Endothelial cell of umbilical vein (primary cell): ENCODE data around the gene TFF2. TPM values are rescaled to one million over a fixed set of nuclear protein-coding genes. Genes with fewer than 3 reads are reported as not detected.

ENCODE experiments used
- BruUV-seq: library from RNA; stranded (reverse); fragments of 400-500 nt; replicated peaks from 2 replicates; lab custom pipeline; 2021; lab: Mats Ljungman, UMichigan
- CTCF ChIA-PET: fragments of 300-600, 350-600 bp; sonication (Branson Sonifier 250); formaldehyde crosslinking; loops from one replicate; lab custom pipeline; 2021; ENCODE audit warnings: antibody characterized with exemption, inconsistent platforms; lab: Charles Lee
- POLR2A ChIA-PET: fragments of 300-600, 350-600 bp; sonication (Branson Sonifier 250); formaldehyde crosslinking; loops from one replicate; lab custom pipeline; 2021; ENCODE audit warnings: antibody characterized with exemption, inconsistent platforms; lab: Charles Lee
- DNase-seq: peaks from one replicate; pipeline ENCODE4 v3.0.0-alpha.2; 2011; ENCODE audit warnings: low read depth, low spot score
- FAIRE-seq: peaks from 2 replicates; lab custom pipeline; 2011; peaks lifted over from hg19 to GRCh38; lab: Jason Lieb, UNC
- H2AFZ ChIP-seq: 2 replicates; pipeline ENCODE4 v1.6.0; 2012; ENCODE audit warnings: low read depth, low read length, control low read depth, inconsistent platforms
- H3K27ac ChIP-seq: 2 replicates; pipeline ENCODE4 v1.5.1; 2011; ENCODE audit warnings: low read depth, mild to moderate bottlenecking, control low read depth, low read length, moderate library complexity; ENCODE audit not compliant: insufficient read depth
- H3K27me3 ChIP-seq, 2 experiments: 2 replicates each; pipeline versions ENCODE4 v1.6.0 to v1.6.1; 2011; ENCODE audit warnings: low read length in 2 of 2, mixed read lengths in 1 of 2; ENCODE audit not compliant: control insufficient read depth in 2 of 2, insufficient read depth in 2 of 2
- H3K36me3 ChIP-seq, 2 experiments: 2 replicates in 1 of 2; 3 replicates in 1 of 2; pipeline ENCODE4 v1.5.1; 2011; ENCODE audit warnings: low read length in 2 of 2, mild to moderate bottlenecking in 1 of 2, moderate library complexity in 1 of 2; ENCODE audit not compliant: control insufficient read depth in 2 of 2, insufficient read depth in 2 of 2; ENCODE audit errors: extremely low read depth in 1 of 2
- H3K4me1 ChIP-seq: 3 replicates; pipeline ENCODE4 v1.5.1; 2011; ENCODE audit warnings: mild to moderate bottlenecking, low read length; ENCODE audit not compliant: control insufficient read depth, insufficient read depth; ENCODE audit errors: extremely low read depth
- H3K4me2 ChIP-seq: 2 replicates; pipeline ENCODE4 v1.6.1; 2011; ENCODE audit warnings: low read length, control low read depth, mixed read lengths; ENCODE audit not compliant: insufficient read depth
- H3K4me3 ChIP-seq, 3 experiments: fragments of 200-600 bp in 1 of 3; sonication (generic), shearing (Covaris generic) in 1 of 3; replicated peaks in 1 of 3; 2 replicates each; pipeline ENCODE4 v1.5.1; 2011 to 2016; ENCODE audit warnings: control low read depth in 3 of 3, low read length in 3 of 3, mild to moderate bottlenecking in 2 of 3, inconsistent platforms in 1 of 3, low read depth in 1 of 3, moderate library complexity in 1 of 3; ENCODE audit not compliant: insufficient read depth in 1 of 3
- H3K79me2 ChIP-seq: 2 replicates; pipeline ENCODE4 v1.6.0; 2012; ENCODE audit warnings: low read length, inconsistent platforms; ENCODE audit not compliant: control insufficient read depth, insufficient read depth
- H3K9ac ChIP-seq: replicated peaks from 2 replicates; pipeline ENCODE3; 2011; ENCODE audit warnings: low read length, control low read depth; ENCODE audit not compliant: insufficient read depth; ENCODE audit errors: extremely low read depth
- H3K9me1 ChIP-seq: replicated peaks from 3 replicates; pipeline ENCODE4 v1.6.0; 2011; ENCODE audit warnings: mild to moderate bottlenecking, low read length; ENCODE audit not compliant: control insufficient read depth, insufficient read depth; ENCODE audit errors: extremely low read depth
- H3K9me3 ChIP-seq: replicated peaks from 2 replicates; pipeline ENCODE4 v1.5.1; 2012; ENCODE audit warnings: low read length, inconsistent platforms; ENCODE audit not compliant: control insufficient read depth, insufficient read depth
- H4K20me1 ChIP-seq: replicated peaks from 2 replicates; pipeline ENCODE3; 2011; ENCODE audit warnings: mild to moderate bottlenecking, low read length; ENCODE audit not compliant: control insufficient read depth, insufficient read depth; ENCODE audit errors: extremely low read depth
- EZH2 ChIP-seq: IDR thresholded peaks from 2 replicates; pipeline ENCODE4 v1.6.1; 2012; ENCODE audit warnings: borderline replicate concordance, low read depth, mild to moderate bottlenecking, moderate library complexity, low read length, inconsistent platforms; ENCODE audit not compliant: severe bottlenecking
- FOS ChIP-seq: IDR thresholded peaks from 2 replicates; pipeline ENCODE4 v1.6.1; 2011; ENCODE audit warnings: mild to moderate bottlenecking, low read length, moderate library complexity, borderline replicate concordance; ENCODE audit not compliant: insufficient read depth
- GATA2 ChIP-seq: IDR thresholded peaks from 2 replicates; pipeline ENCODE4 v1.7.0; 2011; ENCODE audit warnings: low read depth, mild to moderate bottlenecking, moderate library complexity, mixed read lengths, low read length; ENCODE audit not compliant: insufficient read length, insufficient read depth
- JUN ChIP-seq: IDR thresholded peaks from 2 replicates; pipeline ENCODE4 v1.6.1; 2011; ENCODE audit warnings: borderline replicate concordance, low read depth; ENCODE audit not compliant: insufficient read length, insufficient read depth
- MYC ChIP-seq: IDR thresholded peaks from one replicate; pipeline ENCODE4 v1.6.1; 2011; ENCODE audit warnings: mild to moderate bottlenecking, low read depth, low read length
- POLR2A ChIP-seq: IDR thresholded peaks from 2 replicates; pipeline ENCODE4 v1.6.1; 2012; ENCODE audit warnings: low read depth, mild to moderate bottlenecking, control low read depth, low read length
- POLR2AphosphoS5 ChIP-seq: IDR thresholded peaks from 2 replicates; pipeline ENCODE4 v1.6.1; 2012; ENCODE audit warnings: low read depth, mild to moderate bottlenecking, control low read depth, low read length, moderate library complexity; ENCODE audit not compliant: insufficient read depth
- dilution Hi-C: fragments of 300-500 bp; cut with MboI; formaldehyde crosslinking; loops from one replicate; pipeline ENCODE4 v1.15.0; 2019; ENCODE audit warnings: low sequenced_read_pairs; ENCODE audit not compliant: extremely low pct_ligation_motif_present
- intact Hi-C: fragments of 100-400 bp; cut with micrococcal nuclease; formaldehyde crosslinking; loops from one replicate; pipeline ENCODE4 v1.10.0; 2022
- polyA plus RNA-seq, 4 experiments: library from polyadenylated mRNA; depleted of rRNA in 3 of 4; stranded (reverse) in 3 of 4; unstranded in 1 of 4; fragments of >200 nt; gene quantifications; 2 replicates each; pipeline versions ENCODE4 v1.2.1 to v1.2.3, GENCODE V29; 2011 to 2012; ENCODE audit warnings: missing spikeins in 1 of 4
- total RNA-seq: library from RNA; stranded (reverse); gene quantifications from 2 replicates; pipeline ENCODE4 v1.2.3, GENCODE V29; 2021
- TF ChIP-seq, protein P1 (sequence below), 2 donors: IDR thresholded peaks; 1 replicate in 1 of 2; 2 replicates in 1 of 2; pipeline ENCODE4 v1.5.1; 2011; ENCODE audit warnings: low read length in 2 of 2, mild to moderate bottlenecking in 2 of 2, moderate library complexity in 2 of 2, control low read depth in 1 of 2, inconsistent platforms in 1 of 2, low read depth in 1 of 2; ENCODE audit not compliant: insufficient read depth in 1 of 2; ENCODE audit errors: extremely low read depth in 1 of 2
- TF ChIP-seq, protein P2 (sequence below): IDR thresholded peaks from 2 replicates; pipeline ENCODE4 v1.6.1; 2011; ENCODE audit not compliant: insufficient read depth, insufficient read length

The TFF2 gene
- total and polyA plus RNA-seq, 2 donors (not counting 3 experiments of a cell fraction or from before 2014, with no cell fraction given) = not detected

DNA sequence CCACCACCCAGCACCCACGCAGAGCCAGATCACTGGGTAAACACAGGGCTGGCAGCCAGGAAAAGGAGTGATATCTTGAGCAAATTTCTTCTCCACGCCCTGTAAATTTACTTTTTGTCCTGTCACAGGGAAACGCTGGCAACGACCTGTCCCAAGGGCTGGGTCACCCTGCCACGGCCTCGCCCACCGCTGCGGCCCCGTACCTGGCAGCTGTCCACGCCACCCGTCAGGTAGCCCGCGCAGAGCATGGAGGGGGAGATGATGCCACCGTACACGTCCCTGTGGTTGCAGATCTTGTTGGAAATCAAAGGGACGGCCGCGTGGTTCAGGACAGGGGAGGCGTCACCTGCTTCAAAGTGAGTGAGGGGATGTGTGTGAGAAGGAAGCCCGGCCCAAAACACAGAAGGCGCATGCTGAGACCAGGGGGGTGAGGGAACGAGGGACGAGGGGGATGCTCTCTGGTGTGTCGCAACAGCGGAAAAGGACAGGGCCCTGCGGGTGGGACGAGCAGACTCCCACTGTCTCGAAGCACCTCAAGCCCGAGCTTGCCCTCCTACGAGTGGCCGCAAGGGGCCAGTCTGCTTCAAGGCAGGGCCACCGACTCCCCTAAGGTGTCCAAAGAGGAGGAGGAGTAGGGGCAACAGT lies 25.7 kb upstream of the TFF2 start:
- Histone ChIP-seq H3K4me2 (no peak overlapping the region), H3K9ac (no peak overlapping the region), H3K36me3 (no peaks in the 10 kb centered on the region), H2AFZ (no peak overlapping the region), H3K27ac (no peak overlapping the region), H3K27me3 (no peaks in the 10 kb centered on the region), H3K4me1 (no peaks in the 10 kb centered on the region), H3K9me3 (no peaks in the 10 kb centered on the region), H3K4me3 (no peak overlapping the region), H3K9me1 (no peaks in the 10 kb centered on the region), H4K20me1 (no peaks in the 10 kb centered on the region), H3K79me2 (no peaks in the 10 kb centered on the region)
- ChIA-PET POLR2A (no interaction called here), CTCF (no interaction called here)
- dilution Hi-C loops = no loop called here
- no TSS peak for BruUV-seq
- no peak for DNase-seq
- FAIRE-seq = no peak
- TF ChIP-seq FOS (no peak), EZH2 (no peak), POLR2AphosphoS5 (no peak), POLR2A (no peak), GATA2 (no peak), MYC (no peak), JUN (no peak)
- TF ChIP-seq, protein P1, sequence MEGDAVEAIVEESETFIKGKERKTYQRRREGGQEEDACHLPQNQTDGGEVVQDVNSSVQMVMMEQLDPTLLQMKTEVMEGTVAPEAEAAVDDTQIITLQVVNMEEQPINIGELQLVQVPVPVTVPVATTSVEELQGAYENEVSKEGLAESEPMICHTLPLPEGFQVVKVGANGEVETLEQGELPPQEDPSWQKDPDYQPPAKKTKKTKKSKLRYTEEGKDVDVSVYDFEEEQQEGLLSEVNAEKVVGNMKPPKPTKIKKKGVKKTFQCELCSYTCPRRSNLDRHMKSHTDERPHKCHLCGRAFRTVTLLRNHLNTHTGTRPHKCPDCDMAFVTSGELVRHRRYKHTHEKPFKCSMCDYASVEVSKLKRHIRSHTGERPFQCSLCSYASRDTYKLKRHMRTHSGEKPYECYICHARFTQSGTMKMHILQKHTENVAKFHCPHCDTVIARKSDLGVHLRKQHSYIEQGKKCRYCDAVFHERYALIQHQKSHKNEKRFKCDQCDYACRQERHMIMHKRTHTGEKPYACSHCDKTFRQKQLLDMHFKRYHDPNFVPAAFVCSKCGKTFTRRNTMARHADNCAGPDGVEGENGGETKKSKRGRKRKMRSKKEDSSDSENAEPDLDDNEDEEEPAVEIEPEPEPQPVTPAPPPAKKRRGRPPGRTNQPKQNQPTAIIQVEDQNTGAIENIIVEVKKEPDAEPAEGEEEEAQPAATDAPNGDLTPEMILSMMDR (IDR thresholded peaks at IDR 0.05; ENCODE audit: extremely low read depth in 1 of 2, insufficient read depth in 1 of 2, low read depth in 1 of 2, low read length in 2 of 2) = no peak
- TF ChIP-seq, protein P2, sequence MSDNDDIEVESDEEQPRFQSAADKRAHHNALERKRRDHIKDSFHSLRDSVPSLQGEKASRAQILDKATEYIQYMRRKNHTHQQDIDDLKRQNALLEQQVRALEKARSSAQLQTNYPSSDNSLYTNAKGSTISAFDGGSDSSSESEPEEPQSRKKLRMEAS = no peak
- intact Hi-C loops = no loop called here
